Measurements from ENCODE around the gene BICRAL.

- TF ChIP-seq POLR2A (IDR thresholded peaks at IDR 0.05) = no peak
- TF ChIP-seq CTCF (IDR thresholded peaks at IDR 0.05 in 8 of 11, conservative IDR thresholded peaks at IDR 0.05 in 3 of 11) = no peak
Measured at GRCh38 chr6:42877695-42878094, 95.8 kb downstream of the BICRAL start.

Measured in spleen (tissue), 7 donors.